HG02840 (cell line): ENCODE data around the gene RASGRF1.

ENCODE experiments used
- ATAC-seq: cut with Tn5 transposase; IDR thresholded peaks from one replicate; pipeline ENCODE4 v1.9.1; 2021; ENCODE audit warnings: mild to moderate bottlenecking, moderate library complexity, moderate number of reproducible peaks; ENCODE audit not compliant: unreplicated experiment, low FRiP score

RASGRF1 gene

GRCh38 chr15:79067969-79068368, 22.6 kb downstream of the RASGRF1 start:
- no peak for ATAC-seq

- ATAC-seq, result no peak
Measured at GRCh38 chr15:79067072-79067833, 23.3 kb downstream of the RASGRF1 start.

- no peak for ATAC-seq
Measured at GRCh38 chr15:79066391-79067071, 24.0 kb downstream of the RASGRF1 start.

- no peak for ATAC-seq
Measured at GRCh38 chr15:79065706-79066376, 24.7 kb downstream of the RASGRF1 start.

DNA sequence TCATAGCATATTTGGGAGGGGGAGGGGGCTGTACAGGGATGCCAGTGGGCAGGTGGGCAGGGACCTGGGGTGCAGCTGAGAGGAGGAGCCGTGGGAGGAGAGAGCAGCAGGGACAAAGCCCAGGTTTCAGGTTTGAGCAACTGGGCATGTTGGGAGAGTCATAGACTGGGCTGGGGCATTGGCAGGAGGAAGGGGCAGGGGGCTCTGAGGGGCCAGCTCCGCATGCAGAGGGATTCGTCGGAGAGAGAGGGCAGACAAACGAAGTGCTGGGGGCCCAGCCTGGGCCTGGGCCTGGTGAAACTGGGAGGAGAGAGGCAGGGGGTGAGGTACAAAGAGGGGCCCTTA, 25.2 kb downstream of the RASGRF1 start:
- ATAC-seq, result no peak

DNA sequence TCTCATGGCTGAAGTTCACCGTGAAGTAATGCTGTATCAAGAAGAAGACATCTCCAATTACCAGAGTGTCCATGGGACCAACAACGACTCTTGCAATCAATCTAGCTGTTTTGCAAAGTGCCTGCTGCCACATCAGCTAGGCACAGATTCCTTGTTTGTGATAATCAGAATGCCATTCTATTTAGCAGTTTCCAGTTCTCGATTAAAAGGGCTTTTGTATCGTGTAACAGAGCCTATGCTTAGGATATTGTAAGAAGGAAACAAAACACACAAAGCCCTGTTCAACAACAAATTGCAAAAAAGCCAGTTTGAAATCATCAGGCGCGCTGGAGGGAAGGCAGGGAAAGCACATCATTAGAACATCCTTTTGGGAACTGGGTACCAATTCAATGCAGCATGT, 26.1 kb downstream of the RASGRF1 start:
- no peak for ATAC-seq

DNA sequence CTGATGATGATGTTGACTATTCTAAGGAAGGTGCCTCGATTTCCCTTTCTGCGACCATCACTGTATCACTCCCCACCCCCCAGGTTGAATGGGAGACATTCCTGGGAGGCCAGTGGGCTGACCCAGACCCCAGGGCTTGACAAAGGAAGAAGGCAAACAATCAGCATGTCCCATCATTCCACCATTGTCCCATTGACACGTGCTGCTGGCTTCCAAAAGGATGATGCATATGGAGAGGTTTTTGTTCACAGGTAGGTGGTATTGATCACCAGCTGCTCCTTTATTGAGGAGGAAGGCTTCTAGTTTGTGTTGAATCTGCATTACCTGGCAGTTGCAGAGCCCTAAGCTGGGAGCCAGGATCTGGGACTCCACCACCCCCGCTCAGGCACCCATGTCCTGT, 30.4 kb downstream of the RASGRF1 start:
- ATAC-seq, result no peak

GRCh38 chr15:79059081-79059572, 31.5 kb downstream of the RASGRF1 start:
- no peak for ATAC-seq

DNA sequence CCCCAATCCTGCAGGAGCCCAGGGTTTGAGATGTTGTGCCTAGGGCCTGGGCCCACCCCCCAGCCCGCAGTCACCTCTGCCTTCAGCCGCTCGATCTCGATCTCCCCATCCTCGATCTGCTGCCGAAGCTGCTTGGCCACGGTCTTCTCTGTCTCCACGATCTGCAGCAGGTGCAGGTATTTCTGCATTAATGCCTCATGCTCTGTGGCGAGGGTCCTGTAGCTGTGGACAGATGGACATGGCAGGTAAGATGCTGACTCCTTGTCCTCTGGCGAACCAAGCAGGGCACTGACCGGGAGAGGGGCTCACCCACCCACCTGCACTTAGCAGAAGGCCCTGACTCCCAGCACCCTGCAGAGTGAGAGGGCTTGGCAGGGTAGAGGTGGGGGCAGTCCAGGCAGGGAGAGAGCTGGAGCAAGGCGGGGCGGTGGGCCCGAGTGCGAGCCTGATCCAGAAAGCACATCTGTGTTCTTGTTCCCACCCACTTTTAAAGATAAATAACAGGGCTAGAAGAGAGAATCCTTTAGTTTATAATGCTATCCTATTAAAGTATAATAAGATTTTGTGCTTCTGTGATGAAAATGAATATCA, 32.2 kb downstream of the RASGRF1 start:
- ATAC-seq, result no peak

GRCh38 chr15:79057050-79057449, 33.5 kb downstream of the RASGRF1 start:
- no peak for ATAC-seq

DNA sequence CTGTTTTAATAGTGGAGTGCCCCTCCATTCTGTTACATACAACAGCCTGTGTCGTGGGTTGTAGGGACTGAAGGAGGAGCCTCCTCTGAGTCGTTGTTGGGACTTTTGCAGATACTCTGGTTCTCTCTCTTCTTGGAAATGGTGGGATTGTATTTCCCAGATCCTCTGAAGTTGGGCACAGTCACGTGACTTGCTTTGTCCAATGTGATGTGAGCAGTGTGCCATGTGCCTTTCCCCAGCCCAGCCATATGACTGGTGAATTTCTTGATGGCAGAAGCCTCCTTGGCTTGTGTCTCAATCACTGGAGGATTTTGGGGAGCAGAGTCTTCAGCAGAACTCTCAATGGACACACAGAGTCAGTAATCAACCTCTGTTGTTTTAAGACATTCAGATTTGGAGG, 36.2 kb downstream of the RASGRF1 start:
- ATAC-seq, result no peak

DNA sequence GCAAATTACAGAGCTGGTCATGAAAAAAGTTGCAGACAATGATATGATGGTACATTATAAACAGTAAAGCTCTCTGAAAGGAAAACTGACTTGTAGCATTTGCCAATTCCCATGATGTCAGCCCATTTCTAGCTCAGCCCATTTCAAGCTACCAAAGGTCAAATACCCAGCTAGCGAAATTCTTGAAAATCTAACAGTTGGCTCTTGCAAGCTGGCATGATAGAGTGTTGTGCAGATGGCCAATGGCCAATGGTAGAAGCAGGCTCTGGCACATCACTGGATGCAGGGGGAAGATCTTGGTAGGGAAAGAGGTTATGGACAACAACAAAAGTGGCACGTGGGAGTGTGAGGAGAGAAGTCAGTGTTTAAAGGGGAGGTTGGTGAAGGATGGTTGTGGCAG, 36.7 kb downstream of the RASGRF1 start:
- ATAC-seq, result no peak

DNA sequence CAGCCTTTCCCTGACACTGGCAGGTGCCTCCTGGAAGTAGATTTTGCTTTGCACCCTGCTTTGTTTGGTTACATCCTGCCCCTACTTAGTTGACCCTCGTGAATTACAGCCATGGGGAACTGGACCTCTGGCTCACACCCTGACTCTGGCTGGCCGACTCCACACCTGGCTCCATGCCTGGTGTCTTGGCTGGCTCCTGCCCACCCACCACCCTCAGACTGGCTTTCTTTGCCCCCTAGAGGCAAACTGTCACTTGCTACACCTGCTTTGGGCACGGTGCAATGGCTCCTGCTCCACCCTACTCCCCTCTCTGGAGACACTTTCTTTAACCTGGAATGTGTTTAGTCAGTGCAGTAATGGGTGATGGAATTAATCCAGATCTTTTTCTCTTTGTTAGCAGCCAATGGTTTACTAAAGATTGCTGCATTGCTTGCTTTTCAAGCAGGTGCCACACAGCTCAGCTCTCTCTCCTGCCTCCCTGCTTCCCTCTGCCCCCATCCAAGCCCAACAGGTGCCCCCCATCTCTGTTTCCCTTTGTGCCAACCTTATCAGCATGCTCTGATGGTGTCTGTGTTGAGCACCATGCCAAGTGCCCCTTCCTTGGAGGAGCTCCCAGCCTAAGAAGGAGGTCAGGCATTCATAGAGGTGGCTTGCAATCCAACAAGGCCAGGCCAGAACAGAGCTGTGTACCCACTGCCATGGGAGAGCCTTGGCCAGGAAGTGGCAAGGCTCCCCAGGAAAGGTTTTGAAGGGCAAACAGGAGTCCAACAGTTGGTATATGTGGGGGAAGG, 38.4 kb downstream of the RASGRF1 start:
- ATAC-seq, result no peak

GRCh38 chr15:79051029-79051428, 39.6 kb downstream of the RASGRF1 start:
- ATAC-seq, result no peak

DNA sequence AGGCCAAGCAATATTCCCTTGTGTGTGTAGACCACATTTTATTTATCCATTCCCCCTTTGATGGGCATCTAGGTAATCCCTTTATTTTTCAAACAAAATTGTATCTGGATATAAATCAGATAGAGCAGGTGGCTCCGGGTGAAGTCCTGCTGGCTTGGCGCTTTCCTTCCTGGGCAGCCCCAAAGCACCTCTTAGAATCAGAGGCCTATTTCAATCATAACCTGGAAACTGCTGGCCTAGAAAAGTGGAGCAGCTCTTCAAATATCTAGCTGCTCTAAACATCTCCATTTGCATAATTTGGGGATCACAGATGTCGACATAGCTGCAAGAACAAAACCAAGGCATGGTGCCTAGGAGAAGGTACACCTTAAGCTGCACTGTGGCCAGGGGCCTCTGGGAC, 40.2 kb downstream of the RASGRF1 start:
- no peak for ATAC-seq

DNA sequence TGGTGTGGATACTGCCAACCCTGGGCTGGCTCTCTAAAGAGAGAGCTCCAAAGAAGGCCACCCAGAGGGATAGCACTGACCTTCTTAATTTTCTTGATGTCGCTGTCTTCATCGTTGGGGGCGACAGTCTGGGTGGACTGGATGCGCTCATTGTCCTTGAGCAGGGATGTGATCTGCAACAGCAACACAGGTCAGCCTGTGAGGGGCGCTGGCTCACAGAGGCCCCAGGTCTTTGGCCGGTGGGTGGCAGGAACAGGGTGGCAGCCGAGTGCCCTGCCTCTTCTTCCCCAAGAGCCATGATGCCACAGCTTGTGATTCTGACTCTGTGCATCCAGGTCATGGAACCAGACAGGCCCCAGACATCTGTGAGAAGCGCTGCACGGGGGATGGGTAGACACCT, 41.2 kb downstream of the RASGRF1 start:
- ATAC-seq, result no peak

- ATAC-seq, result no peak
Measured at GRCh38 chr15:79047676-79048439, 42.7 kb downstream of the RASGRF1 start.

DNA sequence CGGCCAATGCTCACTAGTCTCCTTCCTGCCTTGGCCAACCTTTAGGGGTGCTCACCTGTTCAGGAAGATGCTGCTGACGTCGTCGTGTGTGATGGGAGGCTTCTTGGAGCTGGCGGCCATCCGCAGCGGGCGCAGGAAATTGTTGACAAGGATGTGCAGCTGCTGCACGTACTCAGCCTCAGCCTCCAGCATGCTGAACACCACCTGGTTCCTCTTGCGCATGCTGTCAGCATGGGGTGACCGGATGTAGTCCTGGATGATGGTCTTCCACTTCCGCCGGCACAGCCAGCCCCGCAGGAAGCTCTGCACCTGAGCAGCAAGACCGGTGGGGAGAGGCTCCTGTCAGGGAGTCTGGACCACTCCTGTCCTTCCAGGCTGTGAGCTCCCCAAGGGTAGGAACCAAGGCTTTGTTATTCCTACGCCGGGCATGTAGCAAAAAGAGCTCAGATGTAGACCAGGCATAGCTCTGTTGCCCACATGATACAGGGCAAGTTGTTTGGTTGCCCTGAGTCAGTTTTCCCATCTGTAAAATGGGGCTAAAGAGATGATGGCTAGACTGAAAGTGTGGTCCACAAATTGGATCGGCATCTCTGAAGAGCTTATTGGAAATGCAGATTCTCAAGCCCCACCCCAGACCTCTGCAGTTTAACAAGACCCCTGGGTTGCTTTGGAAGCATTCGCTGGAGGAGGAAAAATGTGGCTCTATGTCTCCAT, 43.7 kb downstream of the RASGRF1 start:
- ATAC-seq, result no peak

DNA sequence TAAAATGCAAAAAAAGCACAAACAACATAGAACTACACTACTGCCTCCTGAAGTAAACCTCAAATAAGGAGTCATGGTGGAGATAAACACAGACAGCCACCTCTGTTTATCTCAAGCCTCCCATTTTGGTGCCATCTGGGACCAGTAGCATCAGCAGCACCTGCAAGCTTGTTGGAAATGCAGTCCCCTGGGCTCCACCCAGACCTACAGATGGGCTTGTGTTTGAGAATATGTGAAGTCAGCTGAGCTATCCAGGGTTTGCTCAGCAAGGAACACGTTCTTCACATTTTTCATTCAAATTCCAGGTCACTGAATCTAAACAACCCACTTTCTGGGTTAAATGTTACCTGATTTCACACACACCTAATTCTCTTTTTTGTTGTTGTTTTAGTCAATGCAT, 45.5 kb downstream of the RASGRF1 start:
- ATAC-seq, result no peak
